Mesenchymal stem cell (in vitro differentiated cells and primary cell): ENCODE measurements around the gene SAMSN1.

Experiments
- DNase-seq: peaks from one replicate; pipeline ENCODE4 v3.0.0-alpha.2; 2013
- H2AFZ ChIP-seq: one replicate; pipeline ENCODE4 v1.6.1; 2013; ENCODE audit warnings: low read depth, mild to moderate bottlenecking, control low read depth, inconsistent platforms, low read length, moderate library complexity
- H2AK5ac ChIP-seq: 2 replicates; pipeline ENCODE4 v1.6.1; 2013; ENCODE audit warnings: low read length, moderate library complexity, mild to moderate bottlenecking, inconsistent platforms; ENCODE audit not compliant: severe bottlenecking
- H2BK120ac ChIP-seq: one replicate; pipeline ENCODE4 v1.6.1; 2013; ENCODE audit warnings: low read depth, mild to moderate bottlenecking, inconsistent platforms, low read length, moderate library complexity
- H2BK12ac ChIP-seq, 2 experiments: one replicate each; pipeline ENCODE4 v1.6.1; 2013; ENCODE audit warnings: inconsistent platforms in 2 of 2, low read length in 2 of 2, mild to moderate bottlenecking in 2 of 2, moderate library complexity in 2 of 2, control low read depth in 1 of 2
- H2BK15ac ChIP-seq: one replicate; pipeline ENCODE4 v1.6.1; 2013; ENCODE audit warnings: mild to moderate bottlenecking, low read depth, inconsistent platforms; ENCODE audit not compliant: poor library complexity, severe bottlenecking
- H2BK5ac ChIP-seq: 2 replicates; pipeline ENCODE4 v1.6.1; 2013; ENCODE audit warnings: low read depth, mild to moderate bottlenecking, low read length, control low read depth, inconsistent platforms; ENCODE audit not compliant: poor library complexity, severe bottlenecking
- H3K14ac ChIP-seq, 2 experiments: one replicate each; pipeline ENCODE4 v1.6.1; 2013; ENCODE audit warnings: inconsistent platforms in 2 of 2, low read length in 2 of 2, control low read depth in 1 of 2, mild to moderate bottlenecking in 1 of 2, moderate library complexity in 1 of 2
- H3K18ac ChIP-seq, 2 experiments: one replicate each; pipeline ENCODE4 v1.6.1; 2013; ENCODE audit warnings: inconsistent platforms in 2 of 2, low read length in 2 of 2, control low read depth in 1 of 2, low read depth in 1 of 2, mild to moderate bottlenecking in 1 of 2
- H3K23ac ChIP-seq, 2 experiments: one replicate each; pipeline ENCODE4 v1.6.1; 2013; ENCODE audit warnings: inconsistent platforms in 2 of 2, low read length in 2 of 2, mild to moderate bottlenecking in 2 of 2, moderate library complexity in 2 of 2, control low read depth in 1 of 2
- H3K27ac ChIP-seq: 2 replicates; pipeline ENCODE4 v1.5.1; 2013; ENCODE audit warnings: mild to moderate bottlenecking, moderate library complexity, low read length, control low read depth, inconsistent platforms; ENCODE audit not compliant: poor library complexity, severe bottlenecking
- H3K27me3 ChIP-seq, 2 experiments: 2 replicates each; pipeline versions ENCODE4 v1.6.1 to v1.7.0; 2013; ENCODE audit warnings: low read length in 2 of 2, mild to moderate bottlenecking in 2 of 2, moderate library complexity in 2 of 2, control low read depth in 1 of 2, inconsistent platforms in 1 of 2; ENCODE audit not compliant: control insufficient read depth in 1 of 2, insufficient read depth in 1 of 2
- H3K36me3 ChIP-seq, 2 experiments: 2 replicates each; pipeline versions ENCODE4 v1.6.1 to v1.7.0; 2013; ENCODE audit warnings: low read length in 2 of 2, control low read depth in 1 of 2, inconsistent platforms in 1 of 2, low read depth in 1 of 2, mild to moderate bottlenecking in 1 of 2; ENCODE audit not compliant: insufficient read depth in 2 of 2, control insufficient read depth in 1 of 2
- H3K4ac ChIP-seq, 2 experiments: one replicate each; pipeline ENCODE4 v1.6.1; 2013; ENCODE audit warnings: inconsistent platforms in 2 of 2, low read length in 2 of 2, mild to moderate bottlenecking in 2 of 2, moderate library complexity in 2 of 2, control low read depth in 1 of 2, low read depth in 1 of 2
- H3K4me1 ChIP-seq: 2 replicates; pipeline ENCODE4 v1.6.1; 2013; ENCODE audit warnings: low read depth, low read length, control low read depth; ENCODE audit not compliant: control insufficient read depth, insufficient read depth
- H3K4me2 ChIP-seq: 2 replicates; pipeline ENCODE4 v1.6.1; 2013; ENCODE audit warnings: low read length, mild to moderate bottlenecking, inconsistent platforms; ENCODE audit not compliant: poor library complexity, severe bottlenecking
- H3K4me3 ChIP-seq, 2 experiments: 2 replicates each; pipeline versions ENCODE4 v1.5.1 to v1.7.0; 2013; ENCODE audit warnings: low read length in 2 of 2, mild to moderate bottlenecking in 2 of 2, control low read depth in 1 of 2, low read depth in 1 of 2; ENCODE audit not compliant: insufficient read depth in 1 of 2
- H3K79me1 ChIP-seq: replicated peaks from 2 replicates; pipeline ENCODE4 v1.6.1; 2013; ENCODE audit warnings: mild to moderate bottlenecking, control low read depth, low read length, inconsistent platforms; ENCODE audit not compliant: poor library complexity, severe bottlenecking
- H3K9ac ChIP-seq: 2 replicates; pipeline ENCODE4 v1.7.0; 2013; ENCODE audit warnings: mild to moderate bottlenecking, low read length, moderate library complexity
- H3K9me3 ChIP-seq: 2 replicates; pipeline ENCODE4 v1.7.0; 2013; ENCODE audit warnings: mild to moderate bottlenecking, low read length; ENCODE audit not compliant: control insufficient read depth
- H4K8ac ChIP-seq: one replicate; pipeline ENCODE4 v1.6.1; 2013; ENCODE audit warnings: inconsistent platforms, mild to moderate bottlenecking, low read length, moderate library complexity
- H4K91ac ChIP-seq: one replicate; pipeline ENCODE4 v1.6.1; 2013; ENCODE audit warnings: mild to moderate bottlenecking, low read length, inconsistent platforms
- WGBS: methylation state at CpG from one replicate; pipeline ENCODE4 v1.1.7; 2013; ENCODE audit warnings: mixed read lengths; 5-methylcytosine and 5-hydroxymethylcytosine counted together

Gene SAMSN1

DNA sequence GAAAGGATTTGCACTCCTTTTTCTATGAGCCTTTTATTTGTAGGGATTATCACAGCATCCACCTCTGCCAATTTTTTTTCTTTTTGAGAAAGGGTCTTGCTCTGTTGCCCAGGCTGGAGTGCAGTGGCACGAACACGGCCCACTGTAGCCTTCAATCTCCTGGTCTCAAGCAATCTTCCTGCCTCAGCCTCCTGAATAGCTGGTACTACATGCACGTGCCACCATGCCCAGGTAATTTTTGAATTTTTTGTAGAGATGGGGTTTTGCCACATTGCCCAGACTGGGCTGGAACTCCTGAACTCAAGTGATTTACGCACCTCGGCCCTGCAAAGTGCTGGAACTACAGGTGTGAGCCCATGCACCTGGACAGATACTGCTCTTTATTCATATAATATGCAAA, 2.1 kb downstream of the SAMSN1 start:
- Histone ChIP-seq H3K4me2 (no peak overlapping the region), H2AK5ac (no peak overlapping the region), H2BK12ac (no peak overlapping the region), H3K27ac (no peak overlapping the region), H3K23ac (no peak overlapping the region), H3K27me3 (no peaks in the 10 kb centered on the region), H2AFZ (no peak overlapping the region), H4K91ac (no peak overlapping the region), H4K8ac (no peak overlapping the region), H3K4me1 (no peaks in the 10 kb centered on the region), H2BK5ac (no peak overlapping the region), H3K9me3 (no peaks in the 10 kb centered on the region), H3K9ac (no peak overlapping the region), H3K4ac (no peak overlapping the region), H3K4me3 (no peak overlapping the region), H3K36me3 (no peaks in the 10 kb centered on the region), H2BK15ac (no peak overlapping the region), H2BK120ac (no peak overlapping the region), H3K14ac (no peak overlapping the region), H3K18ac (no peak overlapping the region), H3K79me1 (no peaks in the 10 kb centered on the region)
- no peak for DNase-seq
- WGBS: 76% methylated on average over 5 of the region's 5 CpGs

- Histone ChIP-seq H3K4me3 (no peak overlapping the region), H3K79me1 (no peaks in the 10 kb centered on the region), H4K8ac (no peak overlapping the region), H2BK12ac (no peak overlapping the region), H4K91ac (no peak overlapping the region), H2BK120ac (no peak overlapping the region), H3K23ac (no peak overlapping the region), H2BK5ac (no peak overlapping the region), H3K14ac (no peak overlapping the region), H3K4me2 (no peak overlapping the region), H2AK5ac (no peak overlapping the region), H3K4ac (no peak overlapping the region), H3K4me1 (no peaks in the 10 kb centered on the region), H2BK15ac (no peak overlapping the region), H3K9ac (no peak overlapping the region), H3K27ac (no peak overlapping the region), H2AFZ (peak overlapping the region; percentile 23), H3K36me3 (no peaks in the 10 kb centered on the region), H3K9me3 (no peaks in the 10 kb centered on the region), H3K27me3 (no peaks in the 10 kb centered on the region), H3K18ac (no peak overlapping the region)
- DNase-seq: no peak
Measured at GRCh38 chr21:14542638-14543037, 3.5 kb downstream of the SAMSN1 start.

GRCh38 chr21:14541841-14542490, 4.1 kb downstream of the SAMSN1 start:
- no peak overlapping the region for H3K23ac ChIP-seq
- H3K4me1 ChIP-seq: no peaks in the 10 kb centered on the region
- H3K9ac ChIP-seq: no peak overlapping the region
- H3K4ac ChIP-seq: no peak overlapping the region
- H4K91ac ChIP-seq: no peak overlapping the region
- no peaks in the 10 kb centered on the region for H3K9me3 ChIP-seq
- no peak overlapping the region for H2BK15ac ChIP-seq
- H3K14ac ChIP-seq: no peak overlapping the region
- no peak overlapping the region for H4K8ac ChIP-seq
- H3K4me3 ChIP-seq: no peak overlapping the region
- no peaks in the 10 kb centered on the region for H3K79me1 ChIP-seq
- no peak overlapping the region for H2BK120ac ChIP-seq
- H2AK5ac ChIP-seq: no peak overlapping the region
- no peak overlapping the region for H3K4me2 ChIP-seq
- whole genome bisulfite sequencing: 87% methylated on average over 7 of the region's 8 CpGs
- DNase-seq: no peak
- no peaks in the 10 kb centered on the region for H3K36me3 ChIP-seq
- H3K27ac ChIP-seq: no peak overlapping the region
- H3K27me3 ChIP-seq: no peaks in the 10 kb centered on the region
- H2BK5ac ChIP-seq: no peak overlapping the region
- no peak overlapping the region for H2BK12ac ChIP-seq
- H2AFZ ChIP-seq: no peak overlapping the region
- no peak overlapping the region for H3K18ac ChIP-seq

DNA sequence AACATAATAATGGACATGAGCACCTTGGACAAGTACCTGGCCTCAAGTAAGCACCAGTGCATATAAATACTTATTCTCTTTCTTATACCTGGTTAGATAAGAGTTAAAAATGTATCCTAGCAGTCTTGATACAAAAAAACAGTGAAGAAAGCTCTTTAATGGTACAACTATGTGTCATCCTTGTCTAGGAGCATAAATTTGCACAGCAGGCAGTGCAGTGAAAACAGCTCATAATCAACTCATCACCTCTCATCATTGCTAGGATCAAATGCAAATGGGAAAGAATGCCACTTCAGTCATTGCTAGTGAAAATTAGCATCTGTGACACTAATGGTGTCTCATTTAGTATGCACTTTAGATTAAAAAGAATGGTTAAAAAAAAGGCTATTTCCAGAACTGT, 7.6 kb downstream of the SAMSN1 start:
- Histone ChIP-seq H2BK15ac (no peak overlapping the region), H3K79me1 (no peaks in the 10 kb centered on the region), H3K4me2 (no peak overlapping the region), H3K9ac (no peak overlapping the region), H3K4ac (no peak overlapping the region), H3K36me3 (no peaks in the 10 kb centered on the region), H3K27me3 (no peaks in the 10 kb centered on the region), H3K27ac (no peak overlapping the region), H3K4me1 (no peaks in the 10 kb centered on the region), H4K8ac (no peak overlapping the region), H3K4me3 (no peak overlapping the region), H2BK5ac (no peak overlapping the region), H3K18ac (no peak overlapping the region), H2BK120ac (no peak overlapping the region), H3K14ac (no peak overlapping the region), H2AFZ (no peak overlapping the region), H2AK5ac (no peak overlapping the region), H3K23ac (no peak overlapping the region), H3K9me3 (no peaks in the 10 kb centered on the region), H4K91ac (no peak overlapping the region), H2BK12ac (no peak overlapping the region)
- DNase-seq: no peak
